Aorta (tissue), 5 donors: ENCODE measurements around the gene DNAH6. TPM values are rescaled to one million over a fixed set of nuclear protein-coding genes. Genes with fewer than 3 reads are reported as not detected.
"Not testable (repeated sequence)": the region's sequence is repeated elsewhere in the genome, so short reads cannot be mapped to it uniquely, and the experiment has no call there.

Source experiments
- ATAC-seq: fragments of 200-7000 bp; cut with Tn5 transposase; one replicate; pipeline ENCODE4 v1.9.1; 2022; ENCODE audit warnings: moderate library complexity; ENCODE audit not compliant: low FRiP score
- DNase-seq, 2 donors: peaks; one replicate each; pipeline ENCODE4 v3.0.0-alpha.2; 2020
- H3K27ac ChIP-seq, 2 donors: one replicate each; pipeline ENCODE4 v1.5.1; 2013; ENCODE audit warnings: low read length in 2 of 2, mild to moderate bottlenecking in 2 of 2, moderate library complexity in 2 of 2, control low read depth in 1 of 2, inconsistent platforms in 1 of 2, low read depth in 1 of 2
- H3K27me3 ChIP-seq, 2 donors: one replicate each; pipeline ENCODE4 v1.6.1; 2013; ENCODE audit warnings: control low read depth in 1 of 2, low read length in 1 of 2, mild to moderate bottlenecking in 1 of 2, moderate library complexity in 1 of 2; ENCODE audit not compliant: insufficient read depth in 2 of 2, control insufficient read depth in 1 of 2
- H3K36me3 ChIP-seq, 2 donors: one replicate each; pipeline ENCODE4 v1.6.1; 2013; ENCODE audit warnings: control low read depth in 1 of 2, low read length in 1 of 2, mild to moderate bottlenecking in 1 of 2; ENCODE audit not compliant: insufficient read depth in 2 of 2, control insufficient read depth in 1 of 2
- H3K4me1 ChIP-seq, 2 donors: one replicate each; pipeline ENCODE4 v1.6.1; 2013; ENCODE audit warnings: low read length in 2 of 2, control low read depth in 1 of 2, mild to moderate bottlenecking in 1 of 2, moderate library complexity in 1 of 2; ENCODE audit not compliant: insufficient read depth in 2 of 2, control insufficient read depth in 1 of 2
- H3K4me3 ChIP-seq, 2 donors: one replicate each; pipeline ENCODE4 v1.5.1; 2013; ENCODE audit warnings: low read length in 2 of 2, control low read depth in 1 of 2, mild to moderate bottlenecking in 1 of 2
- H3K9me3 ChIP-seq: one replicate; pipeline ENCODE4 v1.6.1; 2013; ENCODE audit warnings: mild to moderate bottlenecking, low read length; ENCODE audit not compliant: control insufficient read depth
- WGBS, 2 donors: extraction: QIAGEN DNeasy Blood & Tissue Kit; methylation state at CpG; one replicate each; pipeline ENCODE4 v1.1.7; 2013; 5-methylcytosine and 5-hydroxymethylcytosine counted together
- intact Hi-C, 2 donors: fragments of 100-400 bp; cut with DNase I; formaldehyde crosslinking; loops; one replicate each; pipeline versions ENCODE4 v1.14.2 to v1.15.0; 2022
- polyA plus RNA-seq, 2 donors: library from polyadenylated mRNA; stranded (reverse); fragments of 200-250 nt; gene quantifications; one replicate each; pipeline ENCODE4 v1.2.3, GENCODE V29; 2013
- total RNA-seq, 2 donors: library from RNA; stranded (reverse); fragmentation: NEBNext Ultra II Directional; extraction: Animal tissue kit (Norgen Biotek cat#: 25700); gene quantifications; one replicate each; pipeline ENCODE4 v1.2.1, GENCODE V29; 2021
- donor health status: healthy with polysubstance abuse.
- donor health status: Bipolar disorder and iron deficiency.
- donor health status: DM: no; HTN: no; CAD: no.
- donor health status: DM: no; HTN: no; CAD: no.
- donor health status: DM: yes; HTN: yes; CAD: no.

Gene DNAH6
- total and polyA plus RNA-seq, 4 donors = 0.08 to 5.0 (median 0.60) TPM

GRCh38 chr2:84749442-84749841, 233.1 kb downstream of the DNAH6 start:
- Histone ChIP-seq H3K4me1 (no peaks in the 10 kb centered on the region), H3K36me3 (no peaks in the 10 kb centered on the region), H3K27me3 (no peaks in the 10 kb centered on the region), H3K4me3 (no peak overlapping the region), H3K27ac (no peak overlapping the region), H3K9me3 (no peaks in the 10 kb centered on the region)
- DNase-seq (no peak), ATAC-seq (no peak)
- intact Hi-C loops = no loop called here

GRCh38 chr2:84755096-84755495, 238.8 kb downstream of the DNAH6 start:
- ATAC-seq = no peak
- no peaks in the 10 kb centered on the region for H3K9me3 ChIP-seq
- H3K27me3 ChIP-seq = no peaks in the 10 kb centered on the region
- no peaks in the 10 kb centered on the region for H3K4me1 ChIP-seq
- 32 to 51% methylated on average over 1 of the region's 1 CpG for WGBS, 2 donors
- H3K4me3 ChIP-seq = no peak overlapping the region
- intact Hi-C loops = no loop called here
- no peaks in the 10 kb centered on the region for H3K36me3 ChIP-seq
- DNase-seq = no peak
- no peak overlapping the region for H3K27ac ChIP-seq

- no peak overlapping the region for H3K4me3 ChIP-seq
- H3K4me1 ChIP-seq = no peaks in the 10 kb centered on the region
- ATAC-seq (no peak), DNase-seq (no peak)
- no peak overlapping the region for H3K27ac ChIP-seq
- 79% methylated on average over 3 of the region's 3 CpGs for WGBS, 2 donors
- H3K9me3 ChIP-seq = no peaks in the 10 kb centered on the region
- no peaks in the 10 kb centered on the region for H3K27me3 ChIP-seq
- intact Hi-C loops = no loop called here
- H3K36me3 ChIP-seq = no peaks in the 10 kb centered on the region
These were observed 241.3 kb downstream of the DNAH6 start for GRCh38 chr2:84757648-84758047.

GRCh38 chr2:84766791-84767190, 250.5 kb downstream of the DNAH6 start:
- Histone ChIP-seq H3K4me1 (no peaks in the 10 kb centered on the region), H3K27ac (no peak overlapping the region), H3K36me3 (no peaks in the 10 kb centered on the region), H3K9me3 (peaks cover 2% of the 10 kb centered on the region), H3K4me3 (no peak overlapping the region), H3K27me3 (no peaks in the 10 kb centered on the region)
- DNase-seq (no peak), ATAC-seq (no peak)
- 34 to 38% methylated on average over 2 of the region's 2 CpGs for WGBS, 2 donors
- intact Hi-C loops = no loop called here

GRCh38 chr2:84768840-84769239, 252.5 kb downstream of the DNAH6 start:
- 77 to 78% methylated on average over 4 of the region's 4 CpGs for WGBS, 2 donors
- Histone ChIP-seq H3K27ac (no peak overlapping the region), H3K4me3 (no peak overlapping the region), H3K36me3 (no peaks in the 10 kb centered on the region), H3K27me3 (no peaks in the 10 kb centered on the region), H3K4me1 (no peaks in the 10 kb centered on the region), H3K9me3 (peaks cover 2% of the 10 kb centered on the region)
- DNase-seq (no peak), ATAC-seq (no peak)
- intact Hi-C loops = no loop called here

GRCh38 chr2:84770280-84770679, 254.0 kb downstream of the DNAH6 start:
- H3K9me3 ChIP-seq = peaks cover 2% of the 10 kb centered on the region
- H3K27me3 ChIP-seq = no peaks in the 10 kb centered on the region
- no peaks in the 10 kb centered on the region for H3K36me3 ChIP-seq
- DNase-seq (no peak), ATAC-seq (no peak)
- no peak overlapping the region for H3K4me3 ChIP-seq
- no peak overlapping the region for H3K27ac ChIP-seq
- 84 to 88% methylated on average over 1 of the region's 1 CpG for WGBS, 2 donors
- intact Hi-C loops = no loop called here
- no peaks in the 10 kb centered on the region for H3K4me1 ChIP-seq

- Histone ChIP-seq H3K9me3 (peaks cover 2% of the 10 kb centered on the region), H3K4me3 (no peak overlapping the region), H3K4me1 (no peaks in the 10 kb centered on the region), H3K27me3 (no peaks in the 10 kb centered on the region), H3K27ac (no peak overlapping the region), H3K36me3 (no peaks in the 10 kb centered on the region)
- intact Hi-C loops = no loop called here
- 65 to 76% methylated on average over 1 of the region's 1 CpG for whole genome bisulfite sequencing, 2 donors
- ATAC-seq (no peak), DNase-seq (no peak)
These were observed 255.0 kb downstream of the DNAH6 start for GRCh38 chr2:84771251-84771650.

- H3K4me3 ChIP-seq, H3K9me3 ChIP-seq, ATAC-seq, DNase-seq, H3K27me3 ChIP-seq, H3K36me3 ChIP-seq, intact Hi-C loops, H3K27ac ChIP-seq, H3K4me1 ChIP-seq: not testable (repeated sequence)
- WGBS, 2 donors = 63 to 64% methylated on average over 3 of the region's 3 CpGs
These were observed 257.3 kb downstream of the DNAH6 start for GRCh38 chr2:84773562-84773961.

GRCh38 chr2:84776011-84776410, 259.7 kb downstream of the DNAH6 start:
- Histone ChIP-seq H3K27me3 (peaks cover 0 to 1% of the 10 kb centered on the region in 2 donors), H3K27ac (no peak overlapping the region), H3K36me3 (no peaks in the 10 kb centered on the region), H3K4me1 (no peaks in the 10 kb centered on the region), H3K9me3 (no peaks in the 10 kb centered on the region), H3K4me3 (no peak overlapping the region)
- DNase-seq (no peak), ATAC-seq (no peak)
- WGBS, 2 donors = 68 to 69% methylated on average over 1 of the region's 1 CpG
- intact Hi-C loops = no loop called here
